T-helper 1 cell treated with Interleukin-12 subunit alpha and Interleukin-12 subunit beta and Interleukin-4 antibody, amounts not matched to agents 30 μg/mL and 1 μg/mL, for 36 hours (primary cell): ENCODE measurements around the gene NADSYN1.

Experiments
- H3K27ac Mint-ChIP-seq: one replicate; pipeline ENCODE4 v1.8.0; 2021; ENCODE audit warnings: mild to moderate bottlenecking, mixed read lengths
- H3K27me3 Mint-ChIP-seq: one replicate; pipeline ENCODE4 v1.8.0; 2021; ENCODE audit warnings: low read depth, mixed read lengths
- H3K36me3 Mint-ChIP-seq: one replicate; pipeline ENCODE4 v1.8.0; 2021; ENCODE audit warnings: low read depth, mixed read lengths
- H3K4me1 Mint-ChIP-seq: one replicate; pipeline ENCODE4 v1.8.0; 2021; ENCODE audit warnings: low read depth, mixed read lengths
- H3K4me3 Mint-ChIP-seq: one replicate; pipeline ENCODE4 v1.8.0; 2021; ENCODE audit warnings: mild to moderate bottlenecking, moderate library complexity, mixed read lengths
- H3K9me3 Mint-ChIP-seq: one replicate; pipeline ENCODE4 v1.8.0; 2021; ENCODE audit warnings: mixed read lengths

The NADSYN1 gene

GRCh38 chr11:71466358-71466757, 13.4 kb downstream of the NADSYN1 start:
- Mint-ChIP-seq H3K4me1 (peaks cover 5% of the 10 kb centered on the region), H3K27me3 (no peaks in the 10 kb centered on the region), H3K9me3 (no peaks in the 10 kb centered on the region), H3K4me3 (no peak overlapping the region), H3K27ac (no peak overlapping the region), H3K36me3 (peaks cover 32% of the 10 kb centered on the region)

GRCh38 chr11:71467164-71467563, 14.2 kb downstream of the NADSYN1 start:
- H3K36me3 Mint-ChIP-seq: peaks cover 30% of the 10 kb centered on the region
- H3K9me3 Mint-ChIP-seq: no peaks in the 10 kb centered on the region
- H3K4me1 Mint-ChIP-seq: peaks cover 5% of the 10 kb centered on the region
- H3K4me3 Mint-ChIP-seq: no peak overlapping the region
- H3K27ac Mint-ChIP-seq: no peak overlapping the region
- no peaks in the 10 kb centered on the region for H3K27me3 Mint-ChIP-seq

GRCh38 chr11:71470946-71471345, 17.9 kb downstream of the NADSYN1 start:
- no peak overlapping the region for H3K27ac Mint-ChIP-seq
- H3K36me3 Mint-ChIP-seq: peaks cover 25% of the 10 kb centered on the region
- H3K4me3 Mint-ChIP-seq: no peak overlapping the region
- H3K9me3 Mint-ChIP-seq: no peaks in the 10 kb centered on the region
- no peaks in the 10 kb centered on the region for H3K4me1 Mint-ChIP-seq
- no peaks in the 10 kb centered on the region for H3K27me3 Mint-ChIP-seq

GRCh38 chr11:71472357-71472885, 19.4 kb downstream of the NADSYN1 start:
- Mint-ChIP-seq H3K36me3 (peaks cover 27% of the 10 kb centered on the region), H3K4me1 (no peaks in the 10 kb centered on the region), H3K27ac (no peak overlapping the region), H3K4me3 (no peak overlapping the region), H3K9me3 (no peaks in the 10 kb centered on the region), H3K27me3 (no peaks in the 10 kb centered on the region)

GRCh38 chr11:71472941-71473792, 20.2 kb downstream of the NADSYN1 start:
- H3K27ac Mint-ChIP-seq: no peak overlapping the region
- H3K9me3 Mint-ChIP-seq: no peaks in the 10 kb centered on the region
- peaks cover 25% of the 10 kb centered on the region for H3K36me3 Mint-ChIP-seq
- no peaks in the 10 kb centered on the region for H3K27me3 Mint-ChIP-seq
- no peak overlapping the region for H3K4me3 Mint-ChIP-seq
- no peaks in the 10 kb centered on the region for H3K4me1 Mint-ChIP-seq

- no peaks in the 10 kb centered on the region for H3K4me1 Mint-ChIP-seq
- H3K36me3 Mint-ChIP-seq: peaks cover 23% of the 10 kb centered on the region
- H3K4me3 Mint-ChIP-seq: no peak overlapping the region
- H3K27me3 Mint-ChIP-seq: no peaks in the 10 kb centered on the region
- H3K9me3 Mint-ChIP-seq: no peaks in the 10 kb centered on the region
- H3K27ac Mint-ChIP-seq: no peak overlapping the region
These were observed 20.7 kb downstream of the NADSYN1 start for GRCh38 chr11:71473793-71474080.

GRCh38 chr11:71474141-71474770, 21.3 kb downstream of the NADSYN1 start:
- Mint-ChIP-seq H3K27ac (no peak overlapping the region), H3K4me1 (no peaks in the 10 kb centered on the region), H3K4me3 (no peak overlapping the region), H3K36me3 (peaks cover 19% of the 10 kb centered on the region), H3K27me3 (no peaks in the 10 kb centered on the region), H3K9me3 (no peaks in the 10 kb centered on the region)

- no peaks in the 10 kb centered on the region for H3K9me3 Mint-ChIP-seq
- no peak overlapping the region for H3K27ac Mint-ChIP-seq
- H3K4me3 Mint-ChIP-seq: no peak overlapping the region
- no peaks in the 10 kb centered on the region for H3K27me3 Mint-ChIP-seq
- H3K4me1 Mint-ChIP-seq: no peaks in the 10 kb centered on the region
- H3K36me3 Mint-ChIP-seq: peaks cover 22% of the 10 kb centered on the region
These were observed 21.9 kb downstream of the NADSYN1 start for GRCh38 chr11:71474771-71475483.

GRCh38 chr11:71476031-71476430, 23.0 kb downstream of the NADSYN1 start:
- Mint-ChIP-seq H3K4me1 (no peaks in the 10 kb centered on the region), H3K27ac (no peak overlapping the region), H3K9me3 (no peaks in the 10 kb centered on the region), H3K36me3 (peaks cover 23% of the 10 kb centered on the region), H3K27me3 (no peaks in the 10 kb centered on the region), H3K4me3 (no peak overlapping the region)

GRCh38 chr11:71476926-71477640, 24.1 kb downstream of the NADSYN1 start:
- H3K4me3 Mint-ChIP-seq: no peak overlapping the region
- H3K4me1 Mint-ChIP-seq: no peaks in the 10 kb centered on the region
- peaks cover 28% of the 10 kb centered on the region for H3K36me3 Mint-ChIP-seq
- no peaks in the 10 kb centered on the region for H3K9me3 Mint-ChIP-seq
- H3K27me3 Mint-ChIP-seq: no peaks in the 10 kb centered on the region
- H3K27ac Mint-ChIP-seq: no peak overlapping the region

- peaks cover 28% of the 10 kb centered on the region for H3K36me3 Mint-ChIP-seq
- H3K27ac Mint-ChIP-seq: no peak overlapping the region
- no peaks in the 10 kb centered on the region for H3K27me3 Mint-ChIP-seq
These were observed 24.9 kb downstream of the NADSYN1 start for GRCh38 chr11:71477641-71478527.

GRCh38 chr11:71478528-71478840, 25.5 kb downstream of the NADSYN1 start:
- Mint-ChIP-seq H3K36me3 (peaks cover 31% of the 10 kb centered on the region), H3K9me3 (no peaks in the 10 kb centered on the region), H3K4me1 (no peaks in the 10 kb centered on the region), H3K27ac (no peak overlapping the region), H3K27me3 (no peaks in the 10 kb centered on the region), H3K4me3 (no peak overlapping the region)

More at GRCh38 chr11:71477641-71478527, 24.9 kb downstream of the NADSYN1 start:
- H3K4me3 Mint-ChIP-seq: no peak overlapping the region
- H3K4me1 Mint-ChIP-seq: no peaks in the 10 kb centered on the region
- H3K9me3 Mint-ChIP-seq: no peaks in the 10 kb centered on the region

- Mint-ChIP-seq H3K27me3 (no peaks in the 10 kb centered on the region), H3K9me3 (no peaks in the 10 kb centered on the region), H3K27ac (no peak overlapping the region), H3K4me1 (no peaks in the 10 kb centered on the region), H3K4me3 (no peak overlapping the region), H3K36me3 (peaks cover 47% of the 10 kb centered on the region)
These were observed 28.3 kb downstream of the NADSYN1 start for GRCh38 chr11:71481101-71481960.
